Retinal pigment epithelial cell (primary cell): Measurements from ENCODE around the gene PAX6.

ENCODE experiments used
- DNase-seq: peaks from one replicate; pipeline ENCODE4 v3.0.0-alpha.2; 2010; ENCODE audit warnings: low read depth
- H3K4me3 ChIP-seq: 2 replicates; pipeline ENCODE4 v1.5.1; 2011; ENCODE audit warnings: mild to moderate bottlenecking, low read length, control low read depth, moderate library complexity
- TF ChIP-seq, protein P1 (sequence below): conservative IDR thresholded peaks from 2 replicates; pipeline ENCODE4 v1.5.1; 2011; ENCODE audit warnings: low read depth, low read length, control low read depth, inconsistent platforms

The PAX6 gene

DNA sequence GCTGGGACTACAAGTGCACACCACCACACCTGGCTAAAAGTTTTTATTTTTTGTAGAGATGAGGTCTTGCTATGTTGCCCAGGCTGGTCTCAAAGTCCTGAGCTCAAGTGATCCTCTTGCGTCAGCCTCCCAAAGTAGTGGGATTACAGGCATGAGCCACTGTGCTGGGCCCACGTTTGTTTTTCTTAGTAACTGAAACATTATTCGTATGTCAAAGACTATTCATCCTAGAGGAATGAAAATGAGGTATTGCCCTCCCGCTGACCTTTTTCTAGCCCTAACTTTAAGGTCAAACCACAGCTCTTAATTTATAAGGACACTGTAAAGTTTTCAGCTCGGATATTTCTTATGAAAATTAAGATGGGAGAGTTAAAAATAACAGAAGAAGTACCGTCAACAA lies 33.2 kb upstream of the PAX6 start:
- no peak overlapping the region for H3K4me3 ChIP-seq
- TF ChIP-seq, protein P1, sequence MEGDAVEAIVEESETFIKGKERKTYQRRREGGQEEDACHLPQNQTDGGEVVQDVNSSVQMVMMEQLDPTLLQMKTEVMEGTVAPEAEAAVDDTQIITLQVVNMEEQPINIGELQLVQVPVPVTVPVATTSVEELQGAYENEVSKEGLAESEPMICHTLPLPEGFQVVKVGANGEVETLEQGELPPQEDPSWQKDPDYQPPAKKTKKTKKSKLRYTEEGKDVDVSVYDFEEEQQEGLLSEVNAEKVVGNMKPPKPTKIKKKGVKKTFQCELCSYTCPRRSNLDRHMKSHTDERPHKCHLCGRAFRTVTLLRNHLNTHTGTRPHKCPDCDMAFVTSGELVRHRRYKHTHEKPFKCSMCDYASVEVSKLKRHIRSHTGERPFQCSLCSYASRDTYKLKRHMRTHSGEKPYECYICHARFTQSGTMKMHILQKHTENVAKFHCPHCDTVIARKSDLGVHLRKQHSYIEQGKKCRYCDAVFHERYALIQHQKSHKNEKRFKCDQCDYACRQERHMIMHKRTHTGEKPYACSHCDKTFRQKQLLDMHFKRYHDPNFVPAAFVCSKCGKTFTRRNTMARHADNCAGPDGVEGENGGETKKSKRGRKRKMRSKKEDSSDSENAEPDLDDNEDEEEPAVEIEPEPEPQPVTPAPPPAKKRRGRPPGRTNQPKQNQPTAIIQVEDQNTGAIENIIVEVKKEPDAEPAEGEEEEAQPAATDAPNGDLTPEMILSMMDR: no peak
- DNase-seq: peak; percentile 82

DNA sequence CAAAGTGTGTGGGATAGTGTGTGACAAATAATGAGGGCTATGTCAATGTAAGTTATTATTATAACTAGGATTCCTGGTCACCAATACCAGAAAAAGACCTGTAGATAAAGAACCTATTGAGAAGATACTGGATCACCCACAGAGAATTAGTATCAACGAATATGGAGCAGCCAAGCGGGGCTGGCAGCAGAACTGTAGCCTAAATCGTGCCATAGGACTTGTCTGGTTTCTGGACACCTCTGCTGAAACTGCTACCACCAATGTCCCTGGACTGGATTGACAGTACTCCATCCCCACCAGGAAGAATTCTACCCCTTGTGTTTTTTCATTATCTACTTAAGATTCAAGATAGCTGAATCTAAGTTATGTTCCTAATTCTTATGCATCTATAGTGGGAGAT lies 30.3 kb upstream of the PAX6 start:
- no peak for DNase-seq
- no peak overlapping the region for H3K4me3 ChIP-seq
- TF ChIP-seq, protein P1: no peak

DNA sequence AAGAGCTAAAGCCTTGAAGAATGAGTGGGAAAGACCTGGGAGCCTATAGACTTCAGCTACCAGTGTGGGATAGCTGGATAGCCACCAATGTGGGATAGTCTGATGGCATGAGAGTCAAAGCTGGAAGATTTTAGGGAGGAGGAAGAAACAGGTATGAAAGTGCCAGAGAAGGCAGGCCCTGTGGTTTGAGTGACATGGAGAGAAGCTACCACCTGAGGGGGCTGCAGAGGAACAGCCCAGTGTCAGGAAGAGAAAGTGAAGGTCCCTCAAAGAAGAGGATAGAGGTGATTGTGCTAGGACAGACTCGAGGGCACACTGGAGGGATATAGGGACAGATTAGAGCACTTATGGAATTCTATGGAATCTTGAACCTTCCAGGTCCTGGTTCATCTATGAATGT lies 23.1 kb upstream of the PAX6 start:
- TF ChIP-seq, protein P1: peak; percentile 5
- no peak overlapping the region for H3K4me3 ChIP-seq
- no peak for DNase-seq

DNA sequence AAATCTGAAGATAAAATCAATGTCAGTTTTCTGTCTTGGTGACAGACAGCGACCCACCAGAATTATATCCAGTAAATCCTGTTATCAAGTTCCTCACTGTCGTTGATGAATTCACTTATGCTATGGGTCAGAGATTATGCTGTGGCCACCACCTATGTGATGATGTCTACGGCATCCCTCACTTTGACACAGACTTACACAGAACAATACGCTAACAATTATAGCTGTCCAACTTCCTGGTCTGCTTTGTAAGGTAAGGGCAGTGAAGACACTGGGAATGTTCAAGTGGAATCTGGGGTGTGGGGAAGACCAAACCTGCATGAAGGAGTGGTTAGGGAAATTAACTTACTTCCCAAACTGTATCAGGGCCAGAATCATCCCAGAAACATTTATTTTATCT lies 19.3 kb upstream of the PAX6 start:
- no peak overlapping the region for H3K4me3 ChIP-seq
- no peak for DNase-seq
- TF ChIP-seq, protein P1: no peak

DNA sequence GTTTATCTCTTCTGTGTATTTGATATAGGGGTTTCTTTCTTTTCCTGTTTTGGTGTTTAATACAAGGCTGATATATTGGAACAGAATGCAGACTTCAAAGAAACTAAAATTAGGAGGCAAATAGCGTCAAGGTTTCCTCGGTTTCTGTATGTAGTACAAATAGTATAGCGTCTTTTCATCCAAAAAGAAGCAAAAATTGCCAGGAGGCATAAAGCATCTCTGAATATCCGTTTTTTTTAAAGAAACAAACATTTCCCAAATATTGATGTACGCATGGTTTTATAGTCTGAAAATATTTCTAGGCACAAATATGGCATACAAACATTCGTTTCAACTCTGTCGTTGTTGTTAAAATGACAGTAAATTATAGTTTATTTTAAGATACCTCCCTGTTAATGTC lies 17.1 kb upstream of the PAX6 start:
- TF ChIP-seq, protein P1: no peak
- DNase-seq: no peak
- H3K4me3 ChIP-seq: no peak overlapping the region

DNA sequence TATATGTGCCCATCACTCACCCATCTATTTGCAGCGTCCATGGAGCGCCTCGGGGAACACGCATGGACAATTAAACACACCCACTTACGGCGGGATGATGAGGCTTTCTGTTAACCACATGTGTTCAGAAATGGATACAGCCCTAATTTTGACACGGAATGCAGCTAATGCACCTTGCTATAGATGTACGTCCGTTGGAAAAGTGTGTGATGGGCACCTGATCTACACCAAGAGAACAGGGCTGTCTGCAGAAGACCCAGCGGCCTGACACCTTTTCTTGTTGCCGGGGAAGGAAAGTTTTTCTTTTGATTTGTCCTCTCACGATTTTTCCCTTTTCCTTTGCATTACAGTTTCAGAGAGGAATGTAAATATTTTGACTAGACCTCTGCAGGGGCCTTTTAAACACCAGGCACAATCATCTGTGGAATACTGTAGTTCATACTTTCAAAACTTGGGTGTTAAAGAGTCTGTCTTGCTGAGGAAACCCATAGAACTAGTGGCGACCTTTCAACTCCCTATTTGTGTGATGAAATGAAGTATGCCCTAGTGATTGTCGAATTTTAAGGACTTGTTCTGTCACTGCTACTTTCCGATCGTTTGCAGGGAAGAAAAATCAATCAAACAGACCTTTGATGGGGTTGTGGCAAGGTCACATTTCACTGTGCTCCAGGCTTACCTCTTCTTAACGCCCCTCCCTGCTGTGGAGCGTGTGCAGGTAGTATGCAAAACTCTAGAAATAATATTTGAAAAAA lies 16.5 kb upstream of the PAX6 start:
- no peak for DNase-seq
- TF ChIP-seq, protein P1: no peak
- H3K4me3 ChIP-seq: no peak overlapping the region
